Thyroid gland (tissue), 4 donors: ENCODE results near the gene GALR3. TPM values are rescaled to one million over a fixed set of nuclear protein-coding genes. Genes with fewer than 3 reads are reported as not detected.

ENCODE experiments used
- DNase-seq, 2 donors: peaks; one replicate each; pipeline ENCODE4 v3.0.0-alpha.2; 2019
- H3K27ac ChIP-seq, 3 donors: fragments of 200-600 bp; sonication (generic); 1 replicate in 2 of 3; 2 replicates in 1 of 3; pipeline ENCODE4 v1.5.1; 2016 to 2019; ENCODE audit warnings: mild to moderate bottlenecking in 1 of 3, moderate library complexity in 1 of 3
- H3K27me3 ChIP-seq: fragments of 200-600 bp; sonication (generic); one replicate; pipeline ENCODE4 v1.5.1; 2019
- H3K36me3 ChIP-seq, 2 donors: fragments of 200-600 bp; sonication (generic); one replicate each; pipeline ENCODE4 v1.5.1; 2016 to 2019
- H3K4me1 ChIP-seq, 2 donors: fragments of 200-600 bp; sonication (generic); one replicate each; pipeline ENCODE4 v1.5.1; 2017 to 2019
- H3K4me3 ChIP-seq, 3 donors: fragments of 200-600 bp; sonication (generic); replicated peaks in 1 of 3; 1 replicate in 2 of 3; 2 replicates in 1 of 3; pipeline ENCODE4 v1.5.1; 2016; ENCODE audit warnings: mild to moderate bottlenecking in 1 of 3
- H3K9me3 ChIP-seq: fragments of 200-600 bp; sonication (generic); one replicate; pipeline ENCODE4 v1.5.1; 2017
- POLR2A ChIP-seq, 2 donors: fragments of 450-650 bp; IDR thresholded peaks; one replicate each; pipeline ENCODE4 v1.6.1; 2017; ENCODE audit warnings: antibody characterized with exemption in 2 of 2, mild to moderate bottlenecking in 2 of 2, moderate library complexity in 1 of 2
- WGBS, 2 donors: methylation state at CpG; one replicate each; pipeline ENCODE4 v1.1.5; 2017; 5-methylcytosine and 5-hydroxymethylcytosine counted together
- intact Hi-C: fragments of 100-400 bp; cut with DNase I; formaldehyde crosslinking; loops from one replicate; pipeline ENCODE4 v1.15.1; 2023
- total RNA-seq, 4 donors: library from RNA; depleted of rRNA; stranded (reverse); fragments of >200 nt; gene quantifications; one replicate each; pipeline ENCODE4 v1.2.3, GENCODE V29; 2016
- TF ChIP-seq, protein P1 (sequence below), 6 experiments: fragments of 200-600 bp in 3 of 6; fragments of 450-650 bp in 3 of 6; sonication (generic) in 3 of 6; IDR thresholded peaks; one replicate each; pipeline ENCODE4 v1.5.1; 2016 to 2019; ENCODE audit warnings: antibody characterized with exemption in 6 of 6, mild to moderate bottlenecking in 2 of 6, inconsistent platforms in 1 of 6, moderate library complexity in 1 of 6

Gene GALR3
- total RNA-seq, 4 donors from 2014 or later, result not detected

DNA sequence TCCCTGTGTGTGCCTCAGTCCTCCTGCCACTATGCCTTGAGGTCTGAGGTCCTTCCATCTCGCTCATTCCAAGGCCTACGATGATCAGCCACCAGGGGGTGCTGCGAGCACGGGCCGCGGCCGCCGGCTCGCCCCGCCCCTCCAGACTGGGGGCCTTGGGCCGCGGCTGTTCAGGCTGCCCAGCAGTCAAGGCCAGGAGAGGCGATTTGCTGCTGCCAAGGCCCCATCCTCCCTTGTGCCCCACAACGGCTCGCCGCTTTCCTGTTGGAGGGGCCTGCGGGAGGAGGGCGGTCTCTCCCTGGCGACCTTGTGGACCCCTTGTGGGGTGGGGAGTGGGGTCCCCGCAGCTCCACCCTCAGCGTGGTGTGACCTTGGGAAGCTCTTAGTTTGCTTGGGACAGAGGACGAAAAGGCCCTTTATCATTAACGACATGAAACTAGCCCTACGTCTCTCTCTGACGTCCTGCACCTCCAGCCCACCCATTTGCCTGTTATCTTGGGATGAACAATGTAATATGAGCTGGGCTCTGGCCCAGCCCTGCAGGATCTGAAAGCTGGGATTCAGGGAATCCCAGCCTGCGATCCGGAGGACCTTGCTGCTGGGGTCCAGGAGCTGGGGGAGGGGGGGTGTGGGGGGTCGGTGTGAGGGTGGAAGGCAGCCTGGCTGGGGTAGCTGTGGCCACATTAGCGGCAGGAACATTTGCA lies 5.3 kb upstream of the GALR3 start:
- TF ChIP-seq, protein P1, sequence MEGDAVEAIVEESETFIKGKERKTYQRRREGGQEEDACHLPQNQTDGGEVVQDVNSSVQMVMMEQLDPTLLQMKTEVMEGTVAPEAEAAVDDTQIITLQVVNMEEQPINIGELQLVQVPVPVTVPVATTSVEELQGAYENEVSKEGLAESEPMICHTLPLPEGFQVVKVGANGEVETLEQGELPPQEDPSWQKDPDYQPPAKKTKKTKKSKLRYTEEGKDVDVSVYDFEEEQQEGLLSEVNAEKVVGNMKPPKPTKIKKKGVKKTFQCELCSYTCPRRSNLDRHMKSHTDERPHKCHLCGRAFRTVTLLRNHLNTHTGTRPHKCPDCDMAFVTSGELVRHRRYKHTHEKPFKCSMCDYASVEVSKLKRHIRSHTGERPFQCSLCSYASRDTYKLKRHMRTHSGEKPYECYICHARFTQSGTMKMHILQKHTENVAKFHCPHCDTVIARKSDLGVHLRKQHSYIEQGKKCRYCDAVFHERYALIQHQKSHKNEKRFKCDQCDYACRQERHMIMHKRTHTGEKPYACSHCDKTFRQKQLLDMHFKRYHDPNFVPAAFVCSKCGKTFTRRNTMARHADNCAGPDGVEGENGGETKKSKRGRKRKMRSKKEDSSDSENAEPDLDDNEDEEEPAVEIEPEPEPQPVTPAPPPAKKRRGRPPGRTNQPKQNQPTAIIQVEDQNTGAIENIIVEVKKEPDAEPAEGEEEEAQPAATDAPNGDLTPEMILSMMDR (IDR thresholded peaks at IDR 0.05), result peak; percentile 74 to 98 (median 92)
- peak in 1 of 2 donors; percentile 11 for TF ChIP-seq POLR2A (IDR thresholded peaks at IDR 0.05)
- Histone ChIP-seq H3K27ac (no peak overlapping the region), H3K36me3 (peaks cover 0 to 3% of the 10 kb centered on the region in 2 donors), H3K4me3 (peak overlapping the region in 1 of 3 donors; percentile 8), H3K4me1 (peaks cover 15 to 16% of the 10 kb centered on the region in 2 donors), H3K9me3 (no peaks in the 10 kb centered on the region), H3K27me3 (no peaks in the 10 kb centered on the region)
- intact Hi-C loops, result loop anchor here (5.0 to 10.0 kb wide), 3 partner anchors 44 to 149 kb away; no protein-coding TSS in a partner anchor
- WGBS, 2 donors, result 7% methylated on average over 19 of the region's 29 CpGs; no CpG with 5 or more reads in 1 of the 2 donors
- DNase-seq, result peak; percentile 81 to 84

DNA sequence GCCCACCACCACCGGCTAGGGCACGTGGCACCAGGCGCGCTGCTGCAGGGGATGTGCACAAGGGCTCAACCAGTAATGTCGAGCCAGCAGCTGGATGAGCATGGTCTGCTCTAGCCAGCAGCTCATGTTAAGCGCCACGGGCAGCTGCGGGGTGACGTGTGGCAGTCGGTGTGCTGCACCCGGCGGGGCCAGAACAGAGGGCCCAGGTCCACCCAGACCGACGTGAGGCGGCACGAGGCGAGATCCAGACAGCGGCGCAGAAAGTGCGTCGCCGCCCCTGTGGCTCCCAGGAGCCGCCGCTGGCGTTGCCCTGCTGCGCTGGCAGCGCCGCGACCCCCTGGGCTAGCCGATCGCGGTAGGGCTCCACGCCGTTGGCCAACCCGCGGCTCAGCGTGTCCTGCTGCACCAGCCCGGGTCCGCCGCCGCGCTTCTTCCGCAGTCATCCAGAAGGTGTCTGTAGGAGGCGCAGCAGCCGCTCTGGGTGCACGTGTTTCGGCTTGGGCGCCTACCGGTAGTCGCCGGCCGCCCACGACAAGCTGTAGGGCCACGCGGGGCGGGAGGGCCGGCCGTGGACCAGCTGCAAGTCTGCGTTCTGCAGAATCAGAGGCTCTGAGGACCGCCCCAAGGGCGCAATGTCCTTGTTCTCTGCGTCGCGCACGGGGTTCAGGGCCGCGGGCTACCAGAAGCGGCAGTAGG lies 4.6 kb upstream of the GALR3 start:
- DNase-seq, result peak; percentile 59 to 67
- WGBS, 2 donors, result 2 to 17% methylated on average over 6 to 12 of the region's 68 CpGs
- intact Hi-C loops, result loop anchor here (5.0 to 10.0 kb wide), 3 partner anchors 44 to 149 kb away; no protein-coding TSS in a partner anchor
- TF ChIP-seq, protein P1 (IDR thresholded peaks at IDR 0.05), result peak in 4 of 6 experiments; percentile 14 to 44 (median 22)
- TF ChIP-seq POLR2A (IDR thresholded peaks at IDR 0.05), result no peak
- H3K4me1 ChIP-seq, result peaks cover 15 to 16% of the 10 kb centered on the region in 2 donors
- H3K36me3 ChIP-seq, result no peaks in the 10 kb centered on the region
- H3K4me3 ChIP-seq, result peak overlapping the region in 1 of 3 donors; percentile 8
- H3K27ac ChIP-seq, result no peak overlapping the region
- no peaks in the 10 kb centered on the region for H3K9me3 ChIP-seq
- H3K27me3 ChIP-seq, result no peaks in the 10 kb centered on the region

DNA sequence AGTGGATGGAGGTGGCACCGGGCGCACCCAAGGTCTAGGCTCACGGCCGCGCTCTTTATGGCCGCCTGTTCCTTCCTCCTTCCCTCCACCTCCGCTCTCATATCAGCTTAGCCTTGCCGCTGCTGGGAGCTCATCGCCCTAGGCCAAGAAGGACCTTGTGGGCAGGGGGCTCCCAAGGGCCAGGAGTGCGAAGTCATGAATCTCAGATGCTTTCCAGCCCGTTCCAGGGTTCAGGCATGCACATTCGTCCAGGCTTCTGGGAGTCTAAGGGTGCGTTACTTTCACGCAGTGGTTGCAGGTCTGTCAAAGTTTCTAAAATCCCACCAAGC lies 4.1 kb upstream of the GALR3 start:
- Histone ChIP-seq H3K36me3 (no peaks in the 10 kb centered on the region), H3K27me3 (no peaks in the 10 kb centered on the region), H3K27ac (no peak overlapping the region), H3K4me3 (peak overlapping the region in 1 of 3 donors; percentile 8), H3K9me3 (no peaks in the 10 kb centered on the region), H3K4me1 (peaks cover 15 to 16% of the 10 kb centered on the region in 2 donors)
- DNase-seq, result no peak
- no peak for TF ChIP-seq POLR2A (IDR thresholded peaks at IDR 0.05)
- TF ChIP-seq, protein P1 (IDR thresholded peaks at IDR 0.05), result no peak
- intact Hi-C loops, result loop anchor here (5.0 to 10.0 kb wide), 3 partner anchors 43 to 148 kb away; no protein-coding TSS in a partner anchor
- WGBS, 2 donors, result 15 to 23% methylated on average over 6 to 14 of the region's 14 CpGs

DNA sequence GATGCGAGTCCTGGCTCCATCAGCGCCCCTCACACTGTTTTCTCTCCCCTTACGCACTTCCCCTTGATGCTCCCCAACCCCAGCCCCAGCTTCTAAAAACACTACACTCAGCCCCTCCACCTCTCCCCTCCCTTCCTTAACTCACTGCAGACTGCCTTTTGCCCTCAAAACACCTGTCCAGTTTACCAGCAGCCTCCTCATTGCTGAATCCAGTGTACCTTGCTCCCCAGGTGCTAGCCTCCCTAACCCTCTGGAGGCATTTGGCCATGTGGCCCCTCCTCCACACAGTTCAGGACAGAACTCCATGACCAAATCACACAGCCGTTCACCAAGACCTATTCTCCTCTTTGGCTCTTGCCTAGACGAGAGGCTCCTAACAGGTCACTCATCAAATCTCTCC lies 2.8 kb upstream of the GALR3 start:
- 86 to 87% methylated on average over 5 of the region's 5 CpGs for WGBS, 2 donors
- TF ChIP-seq, protein P1 (IDR thresholded peaks at IDR 0.05), result no peak
- no peak for TF ChIP-seq POLR2A (IDR thresholded peaks at IDR 0.05)

More for the DNA sequence above, 2.8 kb upstream of the GALR3 start:
- Histone ChIP-seq H3K27me3 (no peaks in the 10 kb centered on the region), H3K27ac (no peak overlapping the region), H3K4me1 (peaks cover 15 to 22% of the 10 kb centered on the region in 2 donors), H3K4me3 (no peak overlapping the region), H3K36me3 (no peaks in the 10 kb centered on the region), H3K9me3 (no peaks in the 10 kb centered on the region)
- no peak for DNase-seq
- intact Hi-C loops, result no loop called here
